Measurements from ENCODE around the gene FAM193B.

- TF ChIP-seq CTCF (IDR thresholded peaks at IDR 0.05; ENCODE audit: low read depth, low read length) (no peak), EZH2phosphoT487 (IDR thresholded peaks at IDR 0.05; ENCODE audit: low read depth) (no peak)
Observed at GRCh38 chr5:177530638-177531037, 23.7 kb downstream of the FAM193B start.
